ENCODE results near the gene SURF6.
"Not testable (repeated sequence)": the region's sequence is repeated elsewhere in the genome, so short reads cannot be mapped to it uniquely, and the experiment has no call there.

Gene SURF6

GRCh38 chr9:133379153-133380086 lies 43.4 kb upstream of the SURF6 start:
- ChIA-PET CTCF (interaction anchor here (0.6 kb wide), 1 partner anchor 139 kb away, joined by 3 read pairs; no protein-coding TSS in a partner anchor), POLR2A (interaction anchor here (3.1 kb wide), 1 partner anchor 29 kb away, joined by 13 read pairs; no protein-coding TSS in a partner anchor)
- TF ChIP-seq SUZ12 (IDR thresholded peaks at IDR 0.05): no peak
- DNase-seq (ENCODE audit: extremely low spot score): no peak

GRCh38 chr9:133378408-133378962 lies 42.5 kb upstream of the SURF6 start:
- POLR2A ChIA-PET: interaction anchor here (1.1 to 3.1 kb wide), 3 partner anchors 12 to 32 kb away, joined by 3 to 13 read pairs (median 4); no protein-coding TSS in a partner anchor
- TF ChIP-seq SUZ12 (IDR thresholded peaks at IDR 0.05) (no peak), BHLHE40 (IDR thresholded peaks at IDR 0.05; ENCODE audit: borderline replicate concordance) (no peak), FOXK2 (IDR thresholded peaks at IDR 0.05) (no peak)

GRCh38 chr9:133377721-133378216 lies 41.8 kb upstream of the SURF6 start:
- ChIA-PET POLR2A (interaction anchor here (0.7 to 3.1 kb wide), 5 partner anchors 9 to 32 kb away, joined by 3 to 13 read pairs (median 4); partner anchors contain the start of genes MED22 and RPL7A), CTCF (interaction anchor here (0.5 to 0.6 kb wide), 2 partner anchors 48 to 79 kb away, joined by 3 to 4 read pairs; no protein-coding TSS in a partner anchor)
- DNase-seq (ENCODE audit: extremely low spot score): no peak
- no peak for TF ChIP-seq FOXA1 (IDR thresholded peaks at IDR 0.05)
- no peak for TF ChIP-seq LEF1 (IDR thresholded peaks at IDR 0.05; ENCODE audit: borderline replicate concordance)
- no peak for TF ChIP-seq FOXK2 (IDR thresholded peaks at IDR 0.05)
- no peak for TF ChIP-seq HDGF (IDR thresholded peaks at IDR 0.05; ENCODE audit: borderline replicate concordance)
- no peak for TF ChIP-seq CTBP1 (IDR thresholded peaks at IDR 0.05; ENCODE audit: borderline replicate concordance)
- no peak for TF ChIP-seq SUZ12 (IDR thresholded peaks at IDR 0.05)
- TF ChIP-seq TARDBP (IDR thresholded peaks at IDR 0.05): no peak
- no peak for TF ChIP-seq BHLHE40 (IDR thresholded peaks at IDR 0.05; ENCODE audit: borderline replicate concordance)
- no peak for TF ChIP-seq NFRKB (IDR thresholded peaks at IDR 0.05)
- no peak for TF ChIP-seq ARNT (IDR thresholded peaks at IDR 0.05)
- no peak for TF ChIP-seq SP1 (IDR thresholded peaks at IDR 0.05)
- TF ChIP-seq ZNF384 (IDR thresholded peaks at IDR 0.05): no peak
- TF ChIP-seq ELF4 (IDR thresholded peaks at IDR 0.05): no peak
- no peak for TF ChIP-seq FOXM1 (IDR thresholded peaks at IDR 0.05; ENCODE audit: borderline replicate concordance)
- TF ChIP-seq, protein P1, sequence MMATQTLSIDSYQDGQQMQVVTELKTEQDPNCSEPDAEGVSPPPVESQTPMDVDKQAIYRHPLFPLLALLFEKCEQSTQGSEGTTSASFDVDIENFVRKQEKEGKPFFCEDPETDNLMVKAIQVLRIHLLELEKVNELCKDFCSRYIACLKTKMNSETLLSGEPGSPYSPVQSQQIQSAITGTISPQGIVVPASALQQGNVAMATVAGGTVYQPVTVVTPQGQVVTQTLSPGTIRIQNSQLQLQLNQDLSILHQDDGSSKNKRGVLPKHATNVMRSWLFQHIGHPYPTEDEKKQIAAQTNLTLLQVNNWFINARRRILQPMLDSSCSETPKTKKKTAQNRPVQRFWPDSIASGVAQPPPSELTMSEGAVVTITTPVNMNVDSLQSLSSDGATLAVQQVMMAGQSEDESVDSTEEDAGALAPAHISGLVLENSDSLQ (IDR thresholded peaks at IDR 0.05): no peak
- no peak for TF ChIP-seq L3MBTL2 (conservative IDR thresholded peaks at IDR 0.05)

More at GRCh38 chr9:133378408-133378962, 42.5 kb upstream of the SURF6 start:
- CTCF ChIA-PET: no interaction called here
- no peak for DNase-seq (ENCODE audit: extremely low spot score)

- not testable (repeated sequence) for DNase-seq (ENCODE audit: extremely low spot score)
- CTCF ChIA-PET: interaction anchor here (0.5 to 0.6 kb wide), 2 partner anchors 48 to 80 kb away, joined by 3 to 4 read pairs; no protein-coding TSS in a partner anchor
- POLR2A ChIA-PET: interaction anchor here (1.0 to 3.1 kb wide), 5 partner anchors 12 to 31 kb away, joined by 3 to 13 read pairs (median 4); partner anchors contain the start of genes MED22 and RPL7A
Observed at GRCh38 chr9:133377280-133377679, 41.3 kb upstream of the SURF6 start.

GRCh38 chr9:133375724-133376654 lies 40.0 kb upstream of the SURF6 start, which contains the start of the genes STKLD1 and SURF4:
Gene STKLD1 (plus strand): TSS chr9:133376366. CDS start chr9:133376474, 108 bp downstream.
Gene SURF4 (minus strand): TSS chr9:133376060. CDS start chr9:133375969, 91 bp downstream.
- ChIA-PET CTCF (interaction anchor here (0.7 kb wide), 1 partner anchor 214 kb away, joined by 4 read pairs; no protein-coding TSS in a partner anchor), POLR2A (interaction anchor here (0.9 to 3.1 kb wide), 10 partner anchors 11 to 102 kb away, joined by 3 to 15 read pairs (median 6); partner anchors contain the start of genes CACFD1, MED22, RPL7A and SLC2A6)
- DNase-seq (ENCODE audit: extremely low spot score): peak; percentile 99
- TF ChIP-seq SP1 (IDR thresholded peaks at IDR 0.05) (peak; percentile 63; the same call in 1 of the 2 replicates), ZNF384 (IDR thresholded peaks at IDR 0.05) (no peak), SUZ12 (IDR thresholded peaks at IDR 0.05) (no peak), NFRKB (IDR thresholded peaks at IDR 0.05) (no peak), L3MBTL2 (conservative IDR thresholded peaks at IDR 0.05) (peak; percentile 93), ELF4 (IDR thresholded peaks at IDR 0.05) (no peak), HDGF (IDR thresholded peaks at IDR 0.05; ENCODE audit: borderline replicate concordance) (no peak), FOXK2 (IDR thresholded peaks at IDR 0.05) (no peak), TARDBP (IDR thresholded peaks at IDR 0.05) (no peak), FOXM1 (IDR thresholded peaks at IDR 0.05; ENCODE audit: borderline replicate concordance) (peak; percentile 89), LEF1 (IDR thresholded peaks at IDR 0.05; ENCODE audit: borderline replicate concordance) (no peak), BHLHE40 (IDR thresholded peaks at IDR 0.05; ENCODE audit: borderline replicate concordance) (no peak), ARNT (IDR thresholded peaks at IDR 0.05) (no peak)
- TF ChIP-seq, protein P1 (IDR thresholded peaks at IDR 0.05): no peak

All from HEK293T (cell line).